ENCODE results near the gene ACSM2B. TPM values are rescaled to one million over a fixed set of nuclear protein-coding genes. Genes with fewer than 3 reads are reported as not detected.
"Not testable (repeated sequence)": the region's sequence is repeated elsewhere in the genome, so short reads cannot be mapped to it uniquely, and the experiment has no call there.

The ACSM2B gene
- polyA plus RNA-seq, 1 donor from 2014 or later: not detected

GRCh38 chr16:20568404-20568803 is 7.8 kb downstream of the ACSM2B start:
- no peak overlapping the region for H3K9ac ChIP-seq (ENCODE audit: low read length)
- no peak overlapping the region for H3K4me2 ChIP-seq (ENCODE audit: low read length)
- H3K9me2 ChIP-seq (ENCODE audit: insufficient read depth, low read length): no peaks in the 10 kb centered on the region
- H3K27me3 ChIP-seq (ENCODE audit: insufficient read depth, low read depth, low read length): no peaks in the 10 kb centered on the region
- H3K79me2 ChIP-seq (replicated peaks; ENCODE audit: insufficient read depth, low read length): no peaks in the 10 kb centered on the region
- no peaks in the 10 kb centered on the region for H3K9me3 ChIP-seq (ENCODE audit: low read length)
- no peaks in the 10 kb centered on the region for H3F3A ChIP-seq (ENCODE audit: insufficient read depth, low read length, poor library complexity, severe bottlenecking)
- H4K20me1 ChIP-seq (ENCODE audit: insufficient read depth): no peaks in the 10 kb centered on the region
- TF ChIP-seq POLR2AphosphoS5 (IDR thresholded peaks at IDR 0.05) (no peak), MXI1 (conservative IDR thresholded peaks at IDR 0.05; ENCODE audit: poor library complexity, severe bottlenecking) (no peak), SMC3 (conservative IDR thresholded peaks at IDR 0.05; ENCODE audit: poor library complexity) (no peak), RAD21 (conservative IDR thresholded peaks at IDR 0.05) (no peak), EZH2 (IDR thresholded peaks at IDR 0.05; ENCODE audit: borderline replicate concordance, insufficient read depth, low read length, poor library complexity, severe bottlenecking) (no peak), EP300 (conservative IDR thresholded peaks at IDR 0.05; ENCODE audit: poor library complexity, severe bottlenecking) (no peak), TAF1 (IDR thresholded peaks at IDR 0.05; ENCODE audit: low read depth) (no peak)
- TF ChIP-seq, protein P1, sequence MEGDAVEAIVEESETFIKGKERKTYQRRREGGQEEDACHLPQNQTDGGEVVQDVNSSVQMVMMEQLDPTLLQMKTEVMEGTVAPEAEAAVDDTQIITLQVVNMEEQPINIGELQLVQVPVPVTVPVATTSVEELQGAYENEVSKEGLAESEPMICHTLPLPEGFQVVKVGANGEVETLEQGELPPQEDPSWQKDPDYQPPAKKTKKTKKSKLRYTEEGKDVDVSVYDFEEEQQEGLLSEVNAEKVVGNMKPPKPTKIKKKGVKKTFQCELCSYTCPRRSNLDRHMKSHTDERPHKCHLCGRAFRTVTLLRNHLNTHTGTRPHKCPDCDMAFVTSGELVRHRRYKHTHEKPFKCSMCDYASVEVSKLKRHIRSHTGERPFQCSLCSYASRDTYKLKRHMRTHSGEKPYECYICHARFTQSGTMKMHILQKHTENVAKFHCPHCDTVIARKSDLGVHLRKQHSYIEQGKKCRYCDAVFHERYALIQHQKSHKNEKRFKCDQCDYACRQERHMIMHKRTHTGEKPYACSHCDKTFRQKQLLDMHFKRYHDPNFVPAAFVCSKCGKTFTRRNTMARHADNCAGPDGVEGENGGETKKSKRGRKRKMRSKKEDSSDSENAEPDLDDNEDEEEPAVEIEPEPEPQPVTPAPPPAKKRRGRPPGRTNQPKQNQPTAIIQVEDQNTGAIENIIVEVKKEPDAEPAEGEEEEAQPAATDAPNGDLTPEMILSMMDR (IDR thresholded peaks at IDR 0.05; ENCODE audit: poor library complexity, severe bottlenecking): no peak
- TF ChIP-seq, protein P2, sequence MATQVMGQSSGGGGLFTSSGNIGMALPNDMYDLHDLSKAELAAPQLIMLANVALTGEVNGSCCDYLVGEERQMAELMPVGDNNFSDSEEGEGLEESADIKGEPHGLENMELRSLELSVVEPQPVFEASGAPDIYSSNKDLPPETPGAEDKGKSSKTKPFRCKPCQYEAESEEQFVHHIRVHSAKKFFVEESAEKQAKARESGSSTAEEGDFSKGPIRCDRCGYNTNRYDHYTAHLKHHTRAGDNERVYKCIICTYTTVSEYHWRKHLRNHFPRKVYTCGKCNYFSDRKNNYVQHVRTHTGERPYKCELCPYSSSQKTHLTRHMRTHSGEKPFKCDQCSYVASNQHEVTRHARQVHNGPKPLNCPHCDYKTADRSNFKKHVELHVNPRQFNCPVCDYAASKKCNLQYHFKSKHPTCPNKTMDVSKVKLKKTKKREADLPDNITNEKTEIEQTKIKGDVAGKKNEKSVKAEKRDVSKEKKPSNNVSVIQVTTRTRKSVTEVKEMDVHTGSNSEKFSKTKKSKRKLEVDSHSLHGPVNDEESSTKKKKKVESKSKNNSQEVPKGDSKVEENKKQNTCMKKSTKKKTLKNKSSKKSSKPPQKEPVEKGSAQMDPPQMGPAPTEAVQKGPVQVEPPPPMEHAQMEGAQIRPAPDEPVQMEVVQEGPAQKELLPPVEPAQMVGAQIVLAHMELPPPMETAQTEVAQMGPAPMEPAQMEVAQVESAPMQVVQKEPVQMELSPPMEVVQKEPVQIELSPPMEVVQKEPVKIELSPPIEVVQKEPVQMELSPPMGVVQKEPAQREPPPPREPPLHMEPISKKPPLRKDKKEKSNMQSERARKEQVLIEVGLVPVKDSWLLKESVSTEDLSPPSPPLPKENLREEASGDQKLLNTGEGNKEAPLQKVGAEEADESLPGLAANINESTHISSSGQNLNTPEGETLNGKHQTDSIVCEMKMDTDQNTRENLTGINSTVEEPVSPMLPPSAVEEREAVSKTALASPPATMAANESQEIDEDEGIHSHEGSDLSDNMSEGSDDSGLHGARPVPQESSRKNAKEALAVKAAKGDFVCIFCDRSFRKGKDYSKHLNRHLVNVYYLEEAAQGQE (IDR thresholded peaks at IDR 0.05; ENCODE audit: borderline replicate concordance): no peak
- no peak overlapping the region for H3K4me3 ChIP-seq (ENCODE audit: low read length)
- no peak overlapping the region for H3K27ac ChIP-seq (ENCODE audit: low read length)
- no peak overlapping the region for H2AFZ ChIP-seq (ENCODE audit: low read depth, low read length)
- no peaks in the 10 kb centered on the region for H3K36me3 ChIP-seq (ENCODE audit: insufficient read depth, low read length)

DNA sequence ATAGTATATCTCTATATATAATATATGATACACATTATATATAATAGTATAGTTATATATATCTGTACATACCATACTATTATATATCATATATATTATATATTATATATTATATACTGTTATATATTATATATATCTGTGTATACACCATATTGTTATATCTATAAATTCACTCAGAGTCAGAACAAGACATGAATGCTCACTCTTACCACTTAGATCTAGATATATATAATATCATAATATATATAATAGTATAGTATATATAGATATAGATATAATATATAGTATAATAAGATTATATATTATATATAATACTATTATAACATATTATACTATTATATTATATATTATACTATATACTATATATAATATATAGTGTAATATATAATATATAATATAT is 9.3 kb downstream of the ACSM2B start:
- H3K27me3 ChIP-seq (ENCODE audit: insufficient read depth, low read depth, low read length): no peaks in the 10 kb centered on the region
- no peaks in the 10 kb centered on the region for H3K79me2 ChIP-seq (replicated peaks; ENCODE audit: insufficient read depth, low read length)
- TF ChIP-seq TAF1 (IDR thresholded peaks at IDR 0.05; ENCODE audit: low read depth): no peak
- TF ChIP-seq, protein P2 (IDR thresholded peaks at IDR 0.05; ENCODE audit: borderline replicate concordance): no peak
- H3K36me3 ChIP-seq (ENCODE audit: insufficient read depth, low read length): no peaks in the 10 kb centered on the region
- H3K9ac ChIP-seq (ENCODE audit: low read length): no peak overlapping the region
- no peaks in the 10 kb centered on the region for H3K9me2 ChIP-seq (ENCODE audit: insufficient read depth, low read length)
- no peaks in the 10 kb centered on the region for H4K20me1 ChIP-seq (ENCODE audit: insufficient read depth)
- no peak overlapping the region for H3K4me2 ChIP-seq (ENCODE audit: low read length)
- no peak overlapping the region for H3K27ac ChIP-seq (ENCODE audit: low read length)
- H3F3A ChIP-seq (ENCODE audit: insufficient read depth, low read length, poor library complexity, severe bottlenecking): no peaks in the 10 kb centered on the region
- H3K4me3 ChIP-seq (ENCODE audit: low read length): no peak overlapping the region
- H3K9me3 ChIP-seq (ENCODE audit: low read length): no peaks in the 10 kb centered on the region
- no peak overlapping the region for H2AFZ ChIP-seq (ENCODE audit: low read depth, low read length)

DNA sequence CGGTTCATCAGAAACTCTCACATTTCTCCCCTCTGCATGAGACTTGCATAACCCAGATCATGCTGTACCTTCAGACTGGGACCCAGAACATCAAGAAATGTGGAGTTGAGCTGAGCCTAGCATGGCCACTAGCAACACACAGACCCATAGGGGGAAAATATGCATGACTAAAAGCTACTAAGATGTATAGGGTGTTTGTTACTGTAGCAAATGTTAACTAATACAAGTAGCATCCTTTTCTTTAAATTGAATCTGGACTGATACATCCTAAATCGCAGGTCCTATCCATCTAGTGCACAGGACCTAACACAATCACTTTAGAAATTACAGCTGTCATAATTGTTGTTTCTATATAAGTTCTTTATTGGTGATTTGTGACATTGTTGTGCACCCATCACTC is 10.8 kb downstream of the ACSM2B start:
- not testable (repeated sequence) for H3K79me2 ChIP-seq (replicated peaks; ENCODE audit: insufficient read depth, low read length); H4K20me1 ChIP-seq (ENCODE audit: insufficient read depth); H3K36me3 ChIP-seq (ENCODE audit: insufficient read depth, low read length); H3K9me2 ChIP-seq (ENCODE audit: insufficient read depth, low read length); H3K27me3 ChIP-seq (ENCODE audit: insufficient read depth, low read depth, low read length); H3K27ac ChIP-seq (ENCODE audit: low read length); H3K9ac ChIP-seq (ENCODE audit: low read length); H3F3A ChIP-seq (ENCODE audit: insufficient read depth, low read length, poor library complexity, severe bottlenecking); H3K9me3 ChIP-seq (ENCODE audit: low read length); H2AFZ ChIP-seq (ENCODE audit: low read depth, low read length); H3K4me3 ChIP-seq (ENCODE audit: low read length); H3K4me2 ChIP-seq (ENCODE audit: low read length)

- not testable (repeated sequence) for H3K9me3 ChIP-seq (ENCODE audit: low read length); H3F3A ChIP-seq (ENCODE audit: insufficient read depth, low read length, poor library complexity, severe bottlenecking); H3K27ac ChIP-seq (ENCODE audit: low read length); H3K36me3 ChIP-seq (ENCODE audit: insufficient read depth, low read length); H3K27me3 ChIP-seq (ENCODE audit: insufficient read depth, low read depth, low read length); H3K4me3 ChIP-seq (ENCODE audit: low read length); H2AFZ ChIP-seq (ENCODE audit: low read depth, low read length); H3K79me2 ChIP-seq (replicated peaks; ENCODE audit: insufficient read depth, low read length); H3K4me2 ChIP-seq (ENCODE audit: low read length); H4K20me1 ChIP-seq (ENCODE audit: insufficient read depth); H3K9ac ChIP-seq (ENCODE audit: low read length); H3K9me2 ChIP-seq (ENCODE audit: insufficient read depth, low read length)
Measured at GRCh38 chr16:20564218-20564617, 11.9 kb downstream of the ACSM2B start.
